Stimulated activated naive CD4-positive, alpha-beta T cell treated with Interleukin-2 at 50 U/mL for 16 hours (primary cell): ENCODE results near the gene KCNF1.

Experiments used
- DNase-seq: peaks from one replicate; lab custom pipeline; 2025; lab: John Stamatoyannopoulos, UW

The KCNF1 gene

DNA sequence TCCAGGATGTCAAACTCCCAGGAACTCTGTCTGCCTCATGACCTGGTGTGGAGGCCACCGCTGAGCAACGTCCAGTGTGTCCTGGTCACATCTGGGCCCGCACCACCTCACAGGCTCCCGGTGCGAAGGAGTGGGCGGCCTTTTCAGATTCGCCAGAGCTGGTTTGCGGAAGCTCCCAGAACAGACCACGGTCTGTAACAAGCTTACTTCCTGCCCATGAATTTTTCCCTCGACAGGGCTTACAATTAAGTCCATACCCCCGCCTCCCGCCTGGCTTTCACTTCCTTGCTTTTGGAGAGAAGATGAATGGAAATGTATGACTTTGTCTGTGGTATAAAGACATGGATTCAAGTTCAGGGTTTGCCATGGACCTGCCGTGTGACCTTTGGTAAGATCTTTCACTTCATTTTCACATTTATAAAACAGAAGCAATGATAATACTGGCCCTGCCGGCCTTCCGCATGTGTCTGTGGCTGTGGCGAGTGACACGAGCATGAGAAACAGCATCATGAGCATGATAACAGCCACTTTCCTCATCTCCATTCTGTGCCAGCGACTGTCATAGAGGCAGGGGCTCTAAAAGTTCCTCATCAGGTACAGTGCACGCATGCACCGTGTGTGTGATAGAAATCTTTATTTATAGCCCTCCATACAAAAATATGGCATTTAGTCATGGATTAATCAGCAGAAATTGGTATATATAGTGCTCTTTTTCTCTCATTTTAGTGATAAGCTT is 31.0 kb upstream of the KCNF1 start:
- DNase-seq = no peak

DNA sequence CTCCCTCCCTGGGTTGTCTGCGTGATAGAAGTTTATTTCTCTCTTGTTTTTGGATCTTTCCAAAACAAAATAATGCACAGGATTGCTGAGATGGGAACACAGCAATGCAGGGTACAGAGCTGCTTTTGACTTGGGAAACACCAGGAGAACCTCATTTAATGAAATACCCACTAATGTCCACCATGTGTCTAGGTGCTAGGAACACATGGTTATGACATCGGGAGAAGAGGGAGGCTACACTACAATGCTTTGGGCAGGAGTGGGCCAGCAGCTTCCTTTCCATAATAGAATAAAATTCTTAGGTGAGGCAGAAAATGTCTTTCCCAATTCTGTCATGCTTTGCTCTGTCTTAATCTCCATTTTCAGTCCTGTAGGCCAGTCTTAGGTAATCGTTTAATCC is 29.2 kb upstream of the KCNF1 start:
- DNase-seq = no peak

DNA sequence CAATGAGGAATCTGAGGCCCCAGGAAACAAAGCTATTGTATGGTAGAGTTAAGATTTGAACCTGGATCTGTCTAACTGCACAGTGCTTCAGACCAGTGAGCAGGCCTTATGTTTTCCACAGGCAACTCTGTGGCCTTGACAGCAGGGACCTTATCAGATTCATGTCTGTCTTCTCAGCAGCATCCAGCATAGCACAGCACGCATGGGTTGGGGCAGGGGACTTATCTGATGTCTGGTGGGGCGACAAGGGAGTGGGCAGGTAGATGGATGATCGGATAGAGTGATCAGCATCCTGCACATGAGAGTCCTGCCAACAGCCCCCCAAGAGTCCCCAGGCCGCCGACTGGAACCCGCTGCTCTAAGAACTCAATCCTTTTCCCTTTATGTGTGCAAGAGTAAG is 28.7 kb upstream of the KCNF1 start:
- DNase-seq = no peak

DNA sequence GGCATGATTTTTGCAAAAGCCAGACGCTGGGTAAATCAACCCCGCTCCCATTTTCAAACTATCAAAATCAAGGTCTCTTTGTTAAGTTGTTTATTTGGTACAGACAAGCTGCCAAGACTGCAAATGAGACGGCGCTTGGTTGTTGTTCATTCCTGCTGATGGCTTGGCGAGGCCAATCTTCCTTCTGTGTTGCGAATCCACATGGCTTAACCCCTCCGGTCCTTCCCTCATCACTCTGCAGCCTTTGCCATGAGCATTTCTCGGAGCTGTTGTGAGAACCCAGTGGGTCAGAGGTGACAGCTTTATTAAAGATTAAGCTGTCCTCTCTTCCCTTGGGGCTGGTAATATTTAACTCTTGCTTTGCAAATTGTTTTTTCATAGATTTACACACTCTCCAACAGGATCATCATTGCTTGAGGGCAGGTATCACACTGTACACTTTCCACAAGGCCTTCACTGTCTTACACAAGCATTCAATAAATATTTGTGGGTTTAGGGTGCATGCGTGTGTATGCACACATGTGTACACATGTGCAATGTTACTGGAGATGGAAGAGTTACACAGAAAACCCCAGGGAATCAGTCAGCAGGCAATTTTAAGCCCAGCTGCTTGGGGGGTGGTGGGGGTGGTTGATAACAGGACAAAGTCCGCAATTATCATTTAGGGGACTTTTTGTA is 27.8 kb upstream of the KCNF1 start:
- DNase-seq = no peak

DNA sequence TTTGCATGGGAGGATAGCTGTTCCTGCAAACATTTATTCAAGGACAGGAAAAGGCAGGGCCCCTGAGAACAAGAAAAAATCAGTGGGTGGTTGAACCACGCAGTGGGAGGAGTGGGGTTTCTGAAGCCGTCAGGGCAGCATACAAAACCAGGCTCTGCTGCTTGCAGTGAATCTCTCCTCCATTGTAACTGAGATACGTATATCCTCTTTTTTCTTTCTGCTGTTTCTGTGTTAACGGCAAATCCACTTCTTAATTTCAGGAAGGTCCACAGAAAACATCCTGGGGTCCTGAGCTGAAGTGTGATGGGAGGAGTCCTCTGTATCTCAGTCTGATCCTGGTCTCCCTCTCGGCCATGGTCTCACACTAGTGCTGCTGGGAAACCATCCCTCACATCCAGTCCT is 27.2 kb upstream of the KCNF1 start:
- DNase-seq = no peak

DNA sequence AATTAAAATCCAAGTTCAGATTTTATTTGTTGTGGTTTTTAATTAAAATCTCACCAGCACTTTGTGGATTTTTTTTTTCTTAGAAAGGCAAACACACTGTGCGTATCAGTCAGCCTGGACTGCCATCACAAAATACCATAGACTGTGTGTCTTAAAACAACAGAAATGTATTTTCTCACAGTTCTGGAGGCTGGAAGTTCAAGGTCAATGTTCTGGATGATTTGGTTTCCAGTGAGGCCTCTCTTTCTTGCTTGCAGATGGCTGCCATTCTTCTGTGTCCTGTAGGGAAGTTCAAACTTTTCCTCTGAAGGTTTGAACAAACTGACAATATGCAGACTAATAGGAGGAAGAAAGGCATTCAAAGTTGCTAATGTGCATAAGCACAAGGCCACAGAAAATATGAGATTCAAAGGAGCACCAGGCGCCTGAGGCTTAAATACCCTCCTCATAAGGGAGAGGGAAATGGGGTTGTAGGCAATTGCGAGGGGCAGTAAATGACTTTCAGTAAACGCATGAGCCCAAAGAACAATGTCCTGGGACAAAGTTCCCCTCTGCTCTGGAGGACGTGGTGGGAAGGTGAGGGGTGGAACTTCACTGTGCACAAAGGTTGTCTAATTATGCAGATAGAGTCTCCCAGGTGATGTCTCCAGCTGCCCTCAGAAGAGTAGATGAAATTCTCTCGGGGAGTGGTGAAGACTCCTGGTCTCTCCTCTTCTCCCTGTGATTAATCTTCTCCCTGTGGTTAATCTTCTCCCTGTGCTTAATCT is 26.5 kb upstream of the KCNF1 start:
- DNase-seq = no peak

DNA sequence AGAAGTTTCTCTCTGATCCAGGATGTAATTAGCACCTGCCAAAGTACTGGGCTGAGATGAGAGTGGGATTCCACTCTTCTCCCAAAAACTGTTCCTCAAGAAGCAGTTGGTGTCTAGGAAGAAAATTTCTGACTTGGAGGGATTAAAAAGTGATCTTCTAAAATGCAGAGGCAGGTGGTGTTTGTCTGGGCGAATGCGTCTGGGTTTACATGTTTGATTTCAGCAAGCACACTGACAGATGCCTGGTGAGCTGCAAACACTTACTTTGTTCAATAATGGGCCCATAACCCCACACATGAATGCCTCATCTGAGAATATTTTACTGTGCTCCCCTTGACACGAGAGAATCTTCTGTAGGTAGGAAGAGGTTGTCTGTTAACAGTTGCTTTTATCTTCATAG is 24.3 kb upstream of the KCNF1 start:
- no peak for DNase-seq

DNA sequence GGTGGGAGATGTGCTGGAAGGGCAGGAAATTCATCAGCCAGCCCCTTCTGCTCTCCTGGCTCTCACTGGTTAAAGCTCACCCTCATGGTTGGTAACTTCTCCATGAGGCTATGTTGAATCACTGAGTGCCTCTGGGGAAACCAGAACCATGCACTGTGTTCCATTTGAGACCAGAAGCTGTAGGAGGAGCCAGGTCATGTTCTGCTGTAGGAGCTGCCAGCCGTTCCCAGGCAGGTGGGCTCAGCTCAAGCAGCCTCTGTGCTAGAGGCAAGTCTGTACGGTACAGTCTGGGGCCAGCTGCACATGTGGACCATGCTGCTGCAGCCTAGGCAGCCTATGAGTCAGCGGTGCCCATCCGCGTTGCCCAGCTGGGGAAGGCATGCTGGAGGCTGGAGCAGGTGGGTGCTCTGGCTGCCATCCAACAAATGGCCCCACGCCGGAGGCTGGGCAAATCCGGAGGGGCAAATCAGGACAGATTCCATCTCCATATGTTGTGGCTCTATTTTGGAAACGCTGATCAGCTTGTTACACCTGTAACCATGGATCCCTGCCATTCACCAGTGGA is 22.0 kb upstream of the KCNF1 start:
- no peak for DNase-seq

DNA sequence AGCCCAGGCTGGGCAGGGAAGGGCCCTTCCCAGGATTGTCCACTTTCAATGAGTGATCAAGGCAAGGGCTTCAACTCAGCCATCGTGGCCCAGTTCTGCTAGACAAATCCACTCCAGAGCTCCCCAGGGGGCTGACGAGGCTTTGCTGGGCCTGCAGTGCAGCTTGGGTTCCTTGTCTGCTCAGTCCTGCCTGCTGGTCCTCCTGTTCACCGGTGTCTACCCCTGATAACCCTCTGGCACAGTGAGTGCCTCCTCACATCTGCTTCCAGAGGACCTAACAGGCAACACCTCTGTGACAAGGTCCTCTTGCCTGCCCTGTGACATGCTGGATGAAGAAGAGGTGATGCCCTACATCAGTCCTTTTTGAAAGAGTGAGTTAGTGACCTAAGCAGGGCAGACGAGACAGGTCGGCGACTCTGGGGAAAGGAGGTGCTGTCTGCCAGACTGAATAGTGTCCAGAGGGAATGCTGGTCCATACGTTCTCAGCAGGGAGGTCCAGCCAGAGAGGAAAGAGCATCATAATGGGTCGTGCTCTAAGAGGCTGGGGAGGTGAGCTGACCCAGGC is 20.9 kb upstream of the KCNF1 start:
- no peak for DNase-seq

DNA sequence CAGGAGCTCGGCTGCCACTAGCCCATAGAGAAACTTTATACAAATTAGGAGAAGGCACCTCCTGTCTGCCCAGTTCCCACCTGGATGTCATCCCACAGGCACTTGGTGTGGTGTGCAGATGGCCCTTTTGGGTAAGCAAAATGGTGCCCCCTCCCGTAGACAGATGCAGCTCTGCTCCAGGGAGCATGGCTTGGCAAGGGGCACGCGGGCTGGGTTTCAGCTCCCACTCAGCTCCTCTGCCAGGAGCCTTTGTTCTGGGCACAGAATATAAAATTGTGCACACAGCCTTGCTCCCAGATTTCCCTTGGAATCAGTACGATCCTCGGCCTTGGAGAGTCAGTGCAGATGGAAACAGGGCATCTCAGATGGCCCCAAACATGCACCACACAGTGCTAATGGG is 20.3 kb upstream of the KCNF1 start:
- no peak for DNase-seq

DNA sequence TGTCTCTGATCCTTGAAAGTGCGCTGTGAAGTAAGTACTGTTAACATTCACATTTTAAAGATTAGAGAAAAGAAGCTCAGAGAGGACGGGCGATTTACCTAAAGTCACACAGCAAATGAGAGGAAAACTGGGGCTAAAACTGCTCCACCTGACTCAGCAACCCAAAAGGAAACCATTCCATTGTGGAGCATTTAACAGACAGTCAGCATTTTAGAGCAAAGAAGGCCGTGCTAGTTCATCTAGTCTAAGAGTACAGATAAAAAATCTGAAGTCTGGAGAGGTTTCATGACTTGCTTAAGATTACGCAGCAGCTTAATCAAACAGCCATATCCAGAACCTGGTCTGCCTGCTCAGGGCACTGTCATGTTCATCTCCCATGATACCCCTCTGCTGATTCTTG is 19.9 kb upstream of the KCNF1 start:
- DNase-seq = no peak

DNA sequence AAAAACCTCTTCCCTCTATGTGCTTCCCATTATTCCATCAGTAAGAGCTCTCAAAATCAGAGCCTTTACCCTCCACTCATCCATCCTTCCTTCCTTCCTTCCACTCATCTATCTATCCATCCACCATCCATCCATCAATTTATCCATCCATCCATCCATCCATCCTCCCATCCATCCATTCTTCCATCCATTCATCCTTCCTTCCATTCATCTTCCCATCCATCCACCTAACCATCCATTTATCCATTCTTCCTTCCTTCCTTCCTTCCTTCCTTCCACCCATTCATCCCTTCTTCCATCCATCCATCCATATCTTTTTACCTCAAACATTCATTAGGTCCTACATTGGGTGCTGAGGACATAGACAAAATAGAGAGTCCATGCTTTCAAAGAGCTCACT is 19.4 kb upstream of the KCNF1 start:
- no peak for DNase-seq

DNA sequence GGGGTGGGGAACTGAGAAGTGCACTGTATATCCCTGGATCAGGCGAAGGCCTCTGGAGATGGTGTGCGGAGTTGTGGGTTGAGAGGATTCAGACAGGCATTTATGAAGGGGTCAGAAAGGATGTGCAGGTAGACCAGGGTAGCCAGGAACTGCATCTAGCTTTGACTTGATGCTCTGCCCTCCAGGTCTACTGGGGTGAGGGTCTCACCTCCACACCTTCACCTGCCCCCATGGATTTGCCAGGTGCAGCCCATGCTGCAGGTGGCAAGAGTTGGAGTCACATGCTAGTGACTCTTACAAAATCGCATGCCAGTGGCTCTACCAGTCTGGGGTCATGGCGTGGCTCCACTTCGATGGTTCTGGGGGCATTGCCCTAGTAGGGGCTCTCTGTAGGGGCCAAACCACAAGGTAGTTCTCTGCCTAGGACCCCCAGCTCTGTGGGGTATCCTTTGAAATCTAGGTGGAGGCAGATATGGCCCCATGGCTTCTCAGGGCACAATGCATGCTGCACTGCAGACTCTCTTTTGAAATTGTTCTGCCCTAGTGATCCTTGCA is 18.9 kb upstream of the KCNF1 start:
- DNase-seq = no peak

DNA sequence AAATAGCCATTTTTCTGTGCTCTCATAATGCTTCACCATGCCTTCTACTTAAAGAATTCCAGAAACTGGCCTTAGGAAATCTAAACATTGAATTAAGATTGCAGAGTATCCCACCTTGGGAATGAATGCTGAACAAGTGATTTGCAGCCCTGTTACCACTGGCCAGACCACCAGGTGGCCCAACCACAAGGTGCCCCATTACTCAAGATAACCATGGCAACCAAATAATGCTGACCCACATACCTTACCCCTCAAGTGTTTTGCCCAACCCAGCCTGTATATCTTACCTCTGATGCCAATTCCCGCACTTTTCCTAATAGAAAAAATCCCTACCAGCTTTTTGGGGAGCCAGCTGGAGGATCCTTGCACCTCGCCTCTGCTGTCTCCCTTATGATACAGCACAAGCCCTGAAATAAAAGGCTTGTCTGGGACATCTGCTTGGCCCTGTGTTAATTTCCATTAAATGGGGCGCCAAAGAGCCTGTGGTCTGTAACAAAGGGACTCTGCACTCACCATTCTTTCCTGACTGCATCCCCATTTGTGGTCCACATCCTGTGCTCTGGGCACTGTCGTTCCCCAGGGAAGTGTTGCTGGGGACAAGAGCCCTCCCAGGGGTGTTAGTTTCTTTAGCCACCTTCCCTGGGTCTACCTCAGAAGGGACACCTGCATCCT is 17.3 kb upstream of the KCNF1 start:
- no peak for DNase-seq

DNA sequence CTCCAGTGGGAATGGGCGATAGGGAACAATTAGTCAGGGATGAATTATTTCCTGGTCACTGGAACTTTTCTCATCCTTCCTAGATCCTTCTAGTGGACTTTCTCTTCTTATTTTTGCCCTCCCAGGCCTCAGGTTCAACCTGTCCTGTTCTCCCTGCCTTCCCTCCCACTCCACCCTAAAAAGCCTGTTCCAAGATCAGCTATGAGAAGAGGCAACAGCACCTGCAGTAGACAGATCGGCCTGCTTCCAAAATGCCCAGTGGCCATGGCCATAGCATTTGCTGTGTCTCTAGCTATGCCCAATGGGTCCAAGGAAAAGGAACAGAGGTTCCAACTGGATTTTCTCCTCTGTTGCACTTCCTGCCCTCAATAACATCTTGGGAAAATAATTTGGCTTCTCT is 16.5 kb upstream of the KCNF1 start:
- DNase-seq = no peak

DNA sequence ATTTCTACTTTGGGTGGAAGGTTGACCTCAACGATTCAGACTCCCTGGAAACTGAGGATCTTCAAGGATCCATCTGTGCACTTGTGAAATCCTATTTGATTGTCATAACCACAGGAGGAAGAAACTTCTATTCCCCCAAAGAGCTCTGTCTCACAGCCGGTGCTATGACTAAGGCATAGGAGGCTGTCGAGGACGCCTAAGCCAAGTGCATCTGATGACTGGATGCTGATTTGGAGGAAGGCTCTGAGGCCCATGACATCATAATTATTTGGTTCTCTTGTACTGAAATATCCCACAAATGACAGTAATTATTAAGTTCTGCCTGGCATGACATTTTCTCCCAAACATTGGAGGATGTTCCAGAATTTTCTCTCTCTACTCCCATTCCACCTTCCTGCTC is 13.8 kb upstream of the KCNF1 start:
- no peak for DNase-seq

DNA sequence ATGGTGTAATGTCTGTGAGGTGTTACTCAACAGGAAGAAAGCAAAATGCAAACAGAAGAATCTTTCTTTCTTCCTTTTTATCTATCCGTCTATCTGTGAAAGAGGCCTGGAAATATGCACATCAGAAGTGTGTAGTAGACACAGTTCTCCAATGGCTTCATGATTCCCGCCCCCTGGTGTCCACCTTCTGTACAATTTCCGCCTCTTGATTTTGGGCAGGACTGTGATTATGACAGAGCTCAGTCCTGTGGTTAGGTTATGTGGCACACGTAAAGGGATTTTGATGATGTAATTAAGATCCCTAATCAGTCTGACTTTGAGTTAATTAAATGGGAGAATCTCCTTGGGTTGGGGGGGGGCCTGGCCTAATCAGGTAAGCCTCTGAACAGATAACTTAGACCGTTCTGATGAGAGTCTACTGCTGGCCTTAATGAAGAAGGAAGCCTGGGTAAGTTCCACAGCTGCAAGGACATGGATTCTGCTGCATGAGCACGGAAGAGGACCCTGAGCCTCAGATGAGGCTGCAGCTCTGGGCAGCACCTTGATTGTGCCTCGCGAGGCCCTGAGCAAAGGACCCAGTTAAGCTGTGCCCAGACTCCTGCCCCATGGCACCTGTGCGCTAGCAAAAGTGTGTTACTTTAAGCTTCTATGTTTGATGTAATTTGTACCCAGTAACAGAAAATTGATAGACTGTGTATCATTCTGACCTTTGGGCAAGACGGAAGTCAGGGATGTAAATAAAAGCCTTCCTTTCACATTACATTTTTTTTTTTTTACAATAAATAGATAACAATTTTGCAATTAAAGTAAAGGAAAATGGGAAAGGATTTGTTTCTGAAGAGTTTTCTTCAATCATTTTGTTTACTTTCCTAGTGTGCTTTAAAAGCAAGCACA is 11.3 kb upstream of the KCNF1 start:
- DNase-seq = no peak

DNA sequence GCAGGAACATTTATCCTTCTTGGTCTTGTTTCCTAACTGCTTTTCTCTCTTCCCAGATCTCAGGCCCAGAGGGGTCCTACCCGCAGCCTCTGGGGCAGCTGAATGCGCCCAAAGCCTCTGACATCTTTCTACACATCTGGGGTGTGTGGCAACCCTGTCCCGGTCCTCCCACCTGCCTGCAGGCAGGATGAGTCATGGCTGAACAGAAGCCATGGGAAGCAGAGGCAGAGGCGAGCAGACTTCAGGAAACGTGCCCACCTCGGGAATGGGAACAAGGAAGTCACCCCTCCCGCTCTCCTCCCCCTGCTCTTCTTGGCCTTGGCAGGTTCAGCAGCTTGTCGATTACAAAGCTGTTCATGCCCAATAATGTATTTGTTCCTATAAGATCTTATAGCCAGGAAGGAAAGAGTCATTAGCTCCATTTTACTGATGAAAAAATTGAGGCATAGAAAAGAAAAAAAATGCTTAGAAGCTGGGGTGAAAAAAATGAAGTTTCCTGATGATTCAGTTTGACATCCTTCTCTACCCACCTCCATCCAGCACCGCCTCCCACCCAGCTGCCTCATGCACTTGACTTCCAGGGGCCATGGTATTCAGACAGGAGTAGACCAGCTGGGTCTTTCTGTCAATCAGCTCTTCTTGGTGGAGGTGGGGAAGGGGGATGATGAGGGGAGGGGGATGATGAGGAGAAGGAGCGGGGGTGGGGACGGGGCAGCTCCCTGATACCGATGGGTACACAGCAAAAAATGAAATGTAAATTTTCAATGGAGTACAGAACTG is 10.4 kb upstream of the KCNF1 start:
- DNase-seq = no peak

DNA sequence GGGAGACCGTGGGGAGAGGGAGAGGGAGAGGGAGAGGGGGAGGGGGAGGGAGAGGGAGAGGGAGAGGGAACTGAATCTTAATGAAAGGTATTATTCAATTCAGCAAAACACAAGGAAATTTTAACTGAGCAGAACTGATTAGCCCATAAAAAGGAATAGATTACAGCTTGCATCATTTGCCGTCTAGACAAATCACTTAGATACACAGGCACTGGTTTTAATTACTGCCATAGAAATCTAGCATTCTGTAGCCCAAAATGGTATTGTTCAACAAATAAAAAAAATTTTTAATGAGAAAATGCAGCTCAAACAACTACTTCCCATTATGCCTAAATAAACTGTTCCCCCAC is 7.9 kb upstream of the KCNF1 start:
- no peak for DNase-seq

DNA sequence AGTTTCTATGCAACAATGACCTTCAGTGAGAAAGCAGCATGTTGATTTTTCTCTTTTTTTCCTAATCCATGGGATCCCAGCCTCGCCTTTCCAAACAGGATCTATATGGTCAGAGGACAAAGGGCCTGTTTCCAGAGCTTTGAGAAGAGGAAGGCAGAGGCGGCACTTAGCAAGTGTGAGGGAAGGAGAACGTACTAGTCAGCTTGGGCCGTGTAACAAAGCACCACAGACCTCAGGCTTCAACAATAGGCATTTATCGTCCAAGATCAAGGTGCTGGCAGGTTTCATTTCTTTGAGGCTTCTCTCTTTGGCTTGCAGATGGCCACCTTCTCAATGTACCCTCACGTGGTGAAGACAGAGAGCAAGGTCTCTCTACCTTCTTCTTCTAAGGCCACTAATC is 7.3 kb upstream of the KCNF1 start:
- DNase-seq = no peak
